Nephron (organoid): ENCODE results near the gene NXT1.

Experiments used
- H3K27ac Mint-ChIP-seq, 3 experiments: 2 replicates each; pipeline ENCODE4 v1.8.0; 2020; ENCODE audit warnings: mixed read lengths in 3 of 3, mild to moderate bottlenecking in 2 of 3, moderate library complexity in 1 of 3
- H3K27me3 Mint-ChIP-seq: 2 replicates; pipeline ENCODE4 v1.8.0; 2021; ENCODE audit warnings: low read depth, mild to moderate bottlenecking, moderate library complexity, mixed read lengths
- H3K36me3 Mint-ChIP-seq: 2 replicates; pipeline ENCODE4 v1.8.0; 2020; ENCODE audit warnings: low read depth, mixed read lengths
- H3K4me1 Mint-ChIP-seq: 2 replicates; pipeline ENCODE4 v1.8.0; 2020; ENCODE audit warnings: mixed read lengths
- H3K4me3 Mint-ChIP-seq, 3 experiments: 2 replicates each; pipeline ENCODE4 v1.8.0; 2020; ENCODE audit warnings: mild to moderate bottlenecking in 3 of 3, mixed read lengths in 3 of 3, moderate library complexity in 2 of 3
- H3K9me3 Mint-ChIP-seq: 2 replicates; pipeline ENCODE4 v1.8.0; 2020; ENCODE audit warnings: mixed read lengths
- CTCF ChIP-seq, 3 experiments: fragments of 200-600 bp; sonication (generic); IDR thresholded peaks; one replicate each; pipeline ENCODE4 v1.5.0; 2021; ENCODE audit warnings: antibody characterized with exemption in 3 of 3; ENCODE audit not compliant: unreplicated experiment in 3 of 3

The NXT1 gene

GRCh38 chr20:23397961-23398360 lies 47.4 kb downstream of the NXT1 start:
- no peaks in the 10 kb centered on the region for H3K9me3 Mint-ChIP-seq
- TF ChIP-seq CTCF (IDR thresholded peaks at IDR 0.05; ENCODE audit: unreplicated experiment in 3 of 3), result no peak
- H3K27ac Mint-ChIP-seq, result no peak overlapping the region
- no peaks in the 10 kb centered on the region for H3K27me3 Mint-ChIP-seq
- H3K4me1 Mint-ChIP-seq, result peaks cover 5% of the 10 kb centered on the region
- H3K36me3 Mint-ChIP-seq, result peaks cover 38% of the 10 kb centered on the region
- no peak overlapping the region for H3K4me3 Mint-ChIP-seq

GRCh38 chr20:23399568-23400241 lies 49.1 kb downstream of the NXT1 start:
- no peak for TF ChIP-seq CTCF (IDR thresholded peaks at IDR 0.05; ENCODE audit: unreplicated experiment in 3 of 3)
- H3K27ac Mint-ChIP-seq, result no peak overlapping the region
- H3K4me1 Mint-ChIP-seq, result peaks cover 8% of the 10 kb centered on the region
- H3K36me3 Mint-ChIP-seq, result peaks cover 20% of the 10 kb centered on the region
- H3K9me3 Mint-ChIP-seq, result no peaks in the 10 kb centered on the region
- H3K27me3 Mint-ChIP-seq, result no peaks in the 10 kb centered on the region
- H3K4me3 Mint-ChIP-seq, result no peak overlapping the region

- no peaks in the 10 kb centered on the region for H3K9me3 Mint-ChIP-seq
- TF ChIP-seq CTCF (IDR thresholded peaks at IDR 0.05; ENCODE audit: unreplicated experiment in 3 of 3), result no peak
- peaks cover 17% of the 10 kb centered on the region for H3K36me3 Mint-ChIP-seq
- H3K4me1 Mint-ChIP-seq, result peaks cover 14% of the 10 kb centered on the region
- no peak overlapping the region for H3K27ac Mint-ChIP-seq
- no peak overlapping the region for H3K4me3 Mint-ChIP-seq
- no peaks in the 10 kb centered on the region for H3K27me3 Mint-ChIP-seq
Measured at GRCh38 chr20:23401051-23401450, 50.5 kb downstream of the NXT1 start.

- peaks cover 21% of the 10 kb centered on the region for H3K4me1 Mint-ChIP-seq
- no peak overlapping the region for H3K4me3 Mint-ChIP-seq
- no peak for TF ChIP-seq CTCF (IDR thresholded peaks at IDR 0.05; ENCODE audit: unreplicated experiment in 3 of 3)
- H3K27ac Mint-ChIP-seq, result no peak overlapping the region
- no peaks in the 10 kb centered on the region for H3K9me3 Mint-ChIP-seq
- H3K27me3 Mint-ChIP-seq, result no peaks in the 10 kb centered on the region
- H3K36me3 Mint-ChIP-seq, result peaks cover 22% of the 10 kb centered on the region
Measured at GRCh38 chr20:23403751-23404150, 53.2 kb downstream of the NXT1 start.

- H3K36me3 Mint-ChIP-seq, result peaks cover 22% of the 10 kb centered on the region
- H3K9me3 Mint-ChIP-seq, result no peaks in the 10 kb centered on the region
- no peak for TF ChIP-seq CTCF (IDR thresholded peaks at IDR 0.05; ENCODE audit: unreplicated experiment in 3 of 3)
- H3K27ac Mint-ChIP-seq, result no peak overlapping the region
- no peak overlapping the region for H3K4me3 Mint-ChIP-seq
- H3K4me1 Mint-ChIP-seq, result peaks cover 21% of the 10 kb centered on the region
- H3K27me3 Mint-ChIP-seq, result no peaks in the 10 kb centered on the region
Measured at GRCh38 chr20:23404196-23404595, 53.6 kb downstream of the NXT1 start.
